ENCODE results near the gene PARN.

The PARN gene

GRCh38 chr16:14464192-14464591 lies 165.9 kb downstream of the PARN start:
- no peaks in the 10 kb centered on the region for H3K36me3 ChIP-seq (ENCODE audit: control insufficient read depth, insufficient read depth, low read length)
- H3K4me1 ChIP-seq (ENCODE audit: control insufficient read depth, insufficient read depth, low read length) = no peaks in the 10 kb centered on the region
- no peaks in the 10 kb centered on the region for H3K27me3 ChIP-seq (ENCODE audit: control insufficient read depth, insufficient read depth, low read length)
- no peak overlapping the region for H3K9ac ChIP-seq (ENCODE audit: low read length)
- no peak overlapping the region for H3K27ac ChIP-seq (ENCODE audit: low read depth, low read length)
- H3K4me3 ChIP-seq (ENCODE audit: low read length) = no peak overlapping the region

- H3K27ac ChIP-seq (ENCODE audit: low read depth, low read length) = no peak overlapping the region
- no peaks in the 10 kb centered on the region for H3K27me3 ChIP-seq (ENCODE audit: control insufficient read depth, insufficient read depth, low read length)
- H3K36me3 ChIP-seq (ENCODE audit: control insufficient read depth, insufficient read depth, low read length) = no peaks in the 10 kb centered on the region
- H3K4me3 ChIP-seq (ENCODE audit: low read length) = no peak overlapping the region
- no peaks in the 10 kb centered on the region for H3K4me1 ChIP-seq (ENCODE audit: control insufficient read depth, insufficient read depth, low read length)
- no peak overlapping the region for H3K9ac ChIP-seq (ENCODE audit: low read length)
These were observed 167.2 kb downstream of the PARN start for GRCh38 chr16:14462811-14463210.

GRCh38 chr16:14460726-14461125 lies 169.3 kb downstream of the PARN start:
- Histone ChIP-seq H3K4me3 (ENCODE audit: low read length) (no peak overlapping the region), H3K27ac (ENCODE audit: low read depth, low read length) (no peak overlapping the region), H3K27me3 (ENCODE audit: control insufficient read depth, insufficient read depth, low read length) (no peaks in the 10 kb centered on the region), H3K36me3 (ENCODE audit: control insufficient read depth, insufficient read depth, low read length) (no peaks in the 10 kb centered on the region), H3K9ac (ENCODE audit: low read length) (no peak overlapping the region), H3K4me1 (ENCODE audit: control insufficient read depth, insufficient read depth, low read length) (no peaks in the 10 kb centered on the region)

GRCh38 chr16:14458576-14458975 lies 171.5 kb downstream of the PARN start:
- no peak overlapping the region for H3K9ac ChIP-seq (ENCODE audit: low read length)
- no peaks in the 10 kb centered on the region for H3K4me1 ChIP-seq (ENCODE audit: control insufficient read depth, insufficient read depth, low read length)
- no peaks in the 10 kb centered on the region for H3K27me3 ChIP-seq (ENCODE audit: control insufficient read depth, insufficient read depth, low read length)
- no peak overlapping the region for H3K27ac ChIP-seq (ENCODE audit: low read depth, low read length)
- no peak overlapping the region for H3K4me3 ChIP-seq (ENCODE audit: low read length)
- no peaks in the 10 kb centered on the region for H3K36me3 ChIP-seq (ENCODE audit: control insufficient read depth, insufficient read depth, low read length)

- Histone ChIP-seq H3K27ac (ENCODE audit: low read depth, low read length) (no peak overlapping the region), H3K9ac (ENCODE audit: low read length) (no peak overlapping the region), H3K4me3 (ENCODE audit: low read length) (no peak overlapping the region)
These were observed 173.1 kb downstream of the PARN start for GRCh38 chr16:14456793-14457481.

GRCh38 chr16:14455573-14455972 lies 174.5 kb downstream of the PARN start:
- Histone ChIP-seq H3K27ac (ENCODE audit: low read depth, low read length) (no peak overlapping the region), H3K27me3 (ENCODE audit: control insufficient read depth, insufficient read depth, low read length) (no peaks in the 10 kb centered on the region), H3K9ac (ENCODE audit: low read length) (no peak overlapping the region), H3K36me3 (ENCODE audit: control insufficient read depth, insufficient read depth, low read length) (no peaks in the 10 kb centered on the region), H3K4me3 (ENCODE audit: low read length) (no peak overlapping the region), H3K4me1 (ENCODE audit: control insufficient read depth, insufficient read depth, low read length) (no peaks in the 10 kb centered on the region)

More at GRCh38 chr16:14456793-14457481, 173.1 kb downstream of the PARN start:
- no peaks in the 10 kb centered on the region for H3K27me3 ChIP-seq (ENCODE audit: control insufficient read depth, insufficient read depth, low read length)
- H3K4me1 ChIP-seq (ENCODE audit: control insufficient read depth, insufficient read depth, low read length) = no peaks in the 10 kb centered on the region
- no peaks in the 10 kb centered on the region for H3K36me3 ChIP-seq (ENCODE audit: control insufficient read depth, insufficient read depth, low read length)

- no peaks in the 10 kb centered on the region for H3K4me1 ChIP-seq (ENCODE audit: control insufficient read depth, insufficient read depth, low read length)
- H3K27me3 ChIP-seq (ENCODE audit: control insufficient read depth, insufficient read depth, low read length) = no peaks in the 10 kb centered on the region
- no peak overlapping the region for H3K9ac ChIP-seq (ENCODE audit: low read length)
- H3K36me3 ChIP-seq (ENCODE audit: control insufficient read depth, insufficient read depth, low read length) = no peaks in the 10 kb centered on the region
- H3K27ac ChIP-seq (ENCODE audit: low read depth, low read length) = no peak overlapping the region
- H3K4me3 ChIP-seq (ENCODE audit: low read length) = no peak overlapping the region
These were observed 175.7 kb downstream of the PARN start for GRCh38 chr16:14454391-14454790.

- Histone ChIP-seq H3K27ac (ENCODE audit: low read depth, low read length) (no peak overlapping the region), H3K9ac (ENCODE audit: low read length) (no peak overlapping the region), H3K4me1 (ENCODE audit: control insufficient read depth, insufficient read depth, low read length) (no peaks in the 10 kb centered on the region), H3K36me3 (ENCODE audit: control insufficient read depth, insufficient read depth, low read length) (no peaks in the 10 kb centered on the region), H3K27me3 (ENCODE audit: control insufficient read depth, insufficient read depth, low read length) (no peaks in the 10 kb centered on the region), H3K4me3 (ENCODE audit: low read length) (no peak overlapping the region)
These were observed 178.0 kb downstream of the PARN start for GRCh38 chr16:14452066-14452465.

GRCh38 chr16:14450846-14451245 lies 179.2 kb downstream of the PARN start:
- Histone ChIP-seq H3K4me1 (ENCODE audit: control insufficient read depth, insufficient read depth, low read length) (no peaks in the 10 kb centered on the region), H3K27me3 (ENCODE audit: control insufficient read depth, insufficient read depth, low read length) (no peaks in the 10 kb centered on the region), H3K9ac (ENCODE audit: low read length) (no peak overlapping the region), H3K27ac (ENCODE audit: low read depth, low read length) (no peak overlapping the region), H3K4me3 (ENCODE audit: low read length) (no peak overlapping the region), H3K36me3 (ENCODE audit: control insufficient read depth, insufficient read depth, low read length) (peaks cover 3% of the 10 kb centered on the region)

GRCh38 chr16:14449790-14450480 lies 180.1 kb downstream of the PARN start:
- Histone ChIP-seq H3K4me1 (ENCODE audit: control insufficient read depth, insufficient read depth, low read length) (no peaks in the 10 kb centered on the region), H3K4me3 (ENCODE audit: low read length) (no peak overlapping the region), H3K27ac (ENCODE audit: low read depth, low read length) (no peak overlapping the region), H3K9ac (ENCODE audit: low read length) (no peak overlapping the region), H3K27me3 (ENCODE audit: control insufficient read depth, insufficient read depth, low read length) (no peaks in the 10 kb centered on the region), H3K36me3 (ENCODE audit: control insufficient read depth, insufficient read depth, low read length) (peaks cover 3% of the 10 kb centered on the region)

GRCh38 chr16:14449334-14449733 lies 180.7 kb downstream of the PARN start:
- Histone ChIP-seq H3K27me3 (ENCODE audit: control insufficient read depth, insufficient read depth, low read length) (no peaks in the 10 kb centered on the region), H3K4me1 (ENCODE audit: control insufficient read depth, insufficient read depth, low read length) (no peaks in the 10 kb centered on the region), H3K27ac (ENCODE audit: low read depth, low read length) (no peak overlapping the region), H3K36me3 (ENCODE audit: control insufficient read depth, insufficient read depth, low read length) (peaks cover 3% of the 10 kb centered on the region), H3K4me3 (ENCODE audit: low read length) (no peak overlapping the region), H3K9ac (ENCODE audit: low read length) (no peak overlapping the region)

- Histone ChIP-seq H3K4me3 (ENCODE audit: low read length) (no peak overlapping the region), H3K4me1 (ENCODE audit: control insufficient read depth, insufficient read depth, low read length) (no peaks in the 10 kb centered on the region), H3K27me3 (ENCODE audit: control insufficient read depth, insufficient read depth, low read length) (no peaks in the 10 kb centered on the region), H3K27ac (ENCODE audit: low read depth, low read length) (no peak overlapping the region), H3K9ac (ENCODE audit: low read length) (no peak overlapping the region), H3K36me3 (ENCODE audit: control insufficient read depth, insufficient read depth, low read length) (peaks cover 3% of the 10 kb centered on the region)
These were observed 181.2 kb downstream of the PARN start for GRCh38 chr16:14448879-14449278.

GRCh38 chr16:14447783-14448182 lies 182.3 kb downstream of the PARN start:
- Histone ChIP-seq H3K4me1 (ENCODE audit: control insufficient read depth, insufficient read depth, low read length) (no peaks in the 10 kb centered on the region), H3K36me3 (ENCODE audit: control insufficient read depth, insufficient read depth, low read length) (peaks cover 3% of the 10 kb centered on the region), H3K4me3 (ENCODE audit: low read length) (no peak overlapping the region), H3K27me3 (ENCODE audit: control insufficient read depth, insufficient read depth, low read length) (no peaks in the 10 kb centered on the region), H3K27ac (ENCODE audit: low read depth, low read length) (no peak overlapping the region), H3K9ac (ENCODE audit: low read length) (no peak overlapping the region)

Measured in rectal smooth muscle tissue (tissue), 1 donor.